DND-41 (cell line): ENCODE results near the gene VIT.

ENCODE experiments used
- ATAC-seq: fragments of 200-7000 bp; cut with Tn5 transposase; 3 replicates; pipeline ENCODE4 v1.9.1; 2021; ENCODE audit warnings: low read depth; ENCODE audit not compliant: insufficient read depth
- DNase-seq: peaks from one replicate; pipeline ENCODE4 v3.0.0-alpha.2; 2020
- H2AFZ ChIP-seq: 2 replicates; pipeline ENCODE4 v1.6.0; 2012; ENCODE audit warnings: low read depth, low read length
- H3K27ac ChIP-seq: 2 replicates; pipeline ENCODE4 v1.5.1; 2012; ENCODE audit warnings: low read length, inconsistent platforms
- H3K27me3 ChIP-seq: fragments of 200-600 bp; sonication (generic); 2 replicates; pipeline ENCODE4 v1.6.0; 2012; ENCODE audit warnings: low read length, mild to moderate bottlenecking, inconsistent platforms; ENCODE audit not compliant: insufficient read depth, poor library complexity
- H3K36me3 ChIP-seq: 2 replicates; pipeline ENCODE4 v1.5.1; 2012; ENCODE audit warnings: low read length, inconsistent platforms; ENCODE audit not compliant: insufficient read depth
- H3K4me1 ChIP-seq: 2 replicates; pipeline ENCODE4 v1.5.1; 2012; ENCODE audit warnings: mild to moderate bottlenecking, low read length; ENCODE audit not compliant: insufficient read depth
- H3K4me2 ChIP-seq: 2 replicates; pipeline ENCODE4 v1.6.0; 2012; ENCODE audit warnings: mild to moderate bottlenecking, moderate library complexity, low read length, inconsistent platforms; ENCODE audit not compliant: insufficient read depth
- H3K4me3 ChIP-seq, 2 experiments: fragments of 200-600 bp in 1 of 2; shearing (Covaris generic) in 1 of 2; 2 replicates each; pipeline ENCODE4 v1.5.1; 2012 to 2016; ENCODE audit warnings: inconsistent platforms in 2 of 2, low read length in 2 of 2, mild to moderate bottlenecking in 2 of 2, low read depth in 1 of 2, moderate library complexity in 1 of 2
- H3K79me2 ChIP-seq: 2 replicates; pipeline ENCODE4 v1.6.0; 2012; ENCODE audit warnings: low read length, inconsistent platforms; ENCODE audit not compliant: insufficient read depth
- H3K9ac ChIP-seq: 2 replicates; pipeline ENCODE4 v1.6.0; 2012; ENCODE audit warnings: low read depth, mild to moderate bottlenecking, inconsistent platforms, low read length, moderate library complexity
- H3K9me3 ChIP-seq: 2 replicates; pipeline ENCODE4 v1.5.1; 2012; ENCODE audit warnings: low read length, moderate library complexity, mild to moderate bottlenecking, inconsistent platforms; ENCODE audit not compliant: insufficient read depth, severe bottlenecking
- H4K20me1 ChIP-seq: 2 replicates; pipeline ENCODE4 v1.6.0; 2012; ENCODE audit warnings: low read length; ENCODE audit not compliant: insufficient read depth
- CTCF ChIP-seq: IDR thresholded peaks from 2 replicates; pipeline ENCODE4 v1.5.1; 2012; ENCODE audit warnings: borderline replicate concordance, low read length, moderate library complexity, mild to moderate bottlenecking; ENCODE audit not compliant: poor library complexity, severe bottlenecking; ENCODE audit errors: extremely low read depth
- EZH2 ChIP-seq: IDR thresholded peaks from 3 replicates; pipeline ENCODE4 v1.6.1; 2012; ENCODE audit warnings: borderline replicate concordance, low read depth, mild to moderate bottlenecking, moderate library complexity, low read length, inconsistent platforms; ENCODE audit not compliant: severe bottlenecking

The VIT gene

GRCh38 chr2:36839976-36840617 lies 143.6 kb downstream of the VIT start:
- Histone ChIP-seq H3K79me2 (no peaks in the 10 kb centered on the region), H3K27ac (no peak overlapping the region), H2AFZ (no peak overlapping the region), H3K4me1 (peaks cover 6% of the 10 kb centered on the region), H3K27me3 (no peaks in the 10 kb centered on the region), H4K20me1 (no peaks in the 10 kb centered on the region), H3K4me2 (no peak overlapping the region), H3K36me3 (no peaks in the 10 kb centered on the region), H3K4me3 (no peak overlapping the region), H3K9ac (no peak overlapping the region), H3K9me3 (no peaks in the 10 kb centered on the region)
- TF ChIP-seq EZH2 (no peak), CTCF (no peak)
- DNase-seq: no peak
- ATAC-seq: no peak; the same call in 2 of the 3 replicates

- no peaks in the 10 kb centered on the region for H3K27me3 ChIP-seq
- H3K36me3 ChIP-seq: peaks cover 14% of the 10 kb centered on the region; the same call in 1 of the 2 replicates
- H3K4me2 ChIP-seq: no peak overlapping the region
- no peaks in the 10 kb centered on the region for H3K9me3 ChIP-seq
- H4K20me1 ChIP-seq: no peaks in the 10 kb centered on the region
- TF ChIP-seq EZH2 (no peak), CTCF (no peak)
- no peak overlapping the region for H3K4me3 ChIP-seq
- no peak overlapping the region for H3K9ac ChIP-seq
- ATAC-seq (no peak), DNase-seq (no peak)
- no peak overlapping the region for H2AFZ ChIP-seq
- no peak overlapping the region for H3K27ac ChIP-seq
- no peaks in the 10 kb centered on the region for H3K79me2 ChIP-seq
- H3K4me1 ChIP-seq: no peaks in the 10 kb centered on the region
Measured at GRCh38 chr2:36843838-36844237, 147.3 kb downstream of the VIT start.

- H3K4me1 ChIP-seq: no peaks in the 10 kb centered on the region
- TF ChIP-seq EZH2 (no peak), CTCF (no peak)
Measured at GRCh38 chr2:36849265-36849664, 152.8 kb downstream of the VIT start.

More at GRCh38 chr2:36849265-36849664, 152.8 kb downstream of the VIT start:
- Histone ChIP-seq H4K20me1 (no peaks in the 10 kb centered on the region), H3K9me3 (no peaks in the 10 kb centered on the region), H3K36me3 (peaks cover 44% of the 10 kb centered on the region), H3K27me3 (no peaks in the 10 kb centered on the region), H2AFZ (no peak overlapping the region), H3K9ac (no peak overlapping the region), H3K27ac (no peak overlapping the region), H3K4me3 (no peak overlapping the region), H3K4me2 (no peak overlapping the region), H3K79me2 (no peaks in the 10 kb centered on the region)
- ATAC-seq: no peak
- no peak for DNase-seq
